ENCODE data around the gene RHBDL2. TPM values are rescaled to one million over a fixed set of nuclear protein-coding genes. Genes with fewer than 3 reads are reported as not detected.
"Not testable (repeated sequence)": the region's sequence is repeated elsewhere in the genome, so short reads cannot be mapped to it uniquely, and the experiment has no call there.

RHBDL2 gene
- total RNA-seq, 1 donor from 2014 or later, result not detected

GRCh38 chr1:38840281-38840680 is 101.3 kb downstream of the RHBDL2 start:
- no peaks in the 10 kb centered on the region for H3K9me3 Mint-ChIP-seq (ENCODE audit: unreplicated experiment)
- no peak for DNase-seq (ENCODE audit: extremely low spot score, unreplicated experiment)
- no peak overlapping the region for H3K27ac Mint-ChIP-seq (ENCODE audit: unreplicated experiment)
- H3K4me1 Mint-ChIP-seq (ENCODE audit: unreplicated experiment), result peaks cover 9% of the 10 kb centered on the region
- TF ChIP-seq CTCF (IDR thresholded peaks at IDR 0.05), result no peak
- H3K4me3 Mint-ChIP-seq (ENCODE audit: unreplicated experiment), result no peak overlapping the region
- H3K27me3 Mint-ChIP-seq (ENCODE audit: unreplicated experiment), result no peaks in the 10 kb centered on the region
- peaks cover 55% of the 10 kb centered on the region for H3K36me3 Mint-ChIP-seq (ENCODE audit: unreplicated experiment)

- TF ChIP-seq CTCF (IDR thresholded peaks at IDR 0.05), result no peak
- Mint-ChIP-seq H3K9me3 (ENCODE audit: unreplicated experiment) (no peaks in the 10 kb centered on the region), H3K36me3 (ENCODE audit: unreplicated experiment) (peaks cover 47% of the 10 kb centered on the region), H3K4me1 (ENCODE audit: unreplicated experiment) (peaks cover 6% of the 10 kb centered on the region), H3K27me3 (ENCODE audit: unreplicated experiment) (no peaks in the 10 kb centered on the region), H3K27ac (ENCODE audit: unreplicated experiment) (no peak overlapping the region), H3K4me3 (ENCODE audit: unreplicated experiment) (no peak overlapping the region)
- DNase-seq (ENCODE audit: extremely low spot score, unreplicated experiment), result no peak
Observed at GRCh38 chr1:38839363-38839762, 102.3 kb downstream of the RHBDL2 start.

- H3K4me1 Mint-ChIP-seq (ENCODE audit: unreplicated experiment); H3K9me3 Mint-ChIP-seq (ENCODE audit: unreplicated experiment); H3K4me3 Mint-ChIP-seq (ENCODE audit: unreplicated experiment); DNase-seq (ENCODE audit: extremely low spot score, unreplicated experiment); H3K27ac Mint-ChIP-seq (ENCODE audit: unreplicated experiment): not testable (repeated sequence)
- peaks cover 27% of the 10 kb centered on the region for H3K36me3 Mint-ChIP-seq (ENCODE audit: unreplicated experiment)
- peaks cover 14% of the 10 kb centered on the region for H3K27me3 Mint-ChIP-seq (ENCODE audit: unreplicated experiment)
Observed at GRCh38 chr1:38836316-38836715, 105.3 kb downstream of the RHBDL2 start.

Other genes starting within 250 kb of the RHBDL2 start
- 54.3 and 63.4 TPM in 2 replicates for gene RRAGC, start 82.1 kb downstream of the RHBDL2 start, total RNA-seq
- 2.3 and 3.0 TPM in 2 replicates for gene MYCBP, start 68.5 kb downstream of the RHBDL2 start, total RNA-seq
- not detected in 2 replicates for gene GJA9, start 60.2 kb downstream of the RHBDL2 start, total RNA-seq
- gene AKIRIN1, start 49.4 kb upstream of the RHBDL2 start, total RNA-seq, result 42.5 and 42.7 TPM in 2 replicates
- 146 and 157 TPM in 2 replicates for gene NDUFS5, start 84.5 kb upstream of the RHBDL2 start, total RNA-seq